OCI-M2 (cell line): Measurements from ENCODE around the gene TMEM129.

Source experiments
- DNase-seq: peaks from one replicate; lab custom pipeline; 2025; ENCODE audit not compliant: unreplicated experiment; lab: John Stamatoyannopoulos, UW

TMEM129 gene

GRCh38 chr4:1670279-1670678 lies 50.8 kb downstream of the TMEM129 start:
- DNase-seq, result no peak

DNA sequence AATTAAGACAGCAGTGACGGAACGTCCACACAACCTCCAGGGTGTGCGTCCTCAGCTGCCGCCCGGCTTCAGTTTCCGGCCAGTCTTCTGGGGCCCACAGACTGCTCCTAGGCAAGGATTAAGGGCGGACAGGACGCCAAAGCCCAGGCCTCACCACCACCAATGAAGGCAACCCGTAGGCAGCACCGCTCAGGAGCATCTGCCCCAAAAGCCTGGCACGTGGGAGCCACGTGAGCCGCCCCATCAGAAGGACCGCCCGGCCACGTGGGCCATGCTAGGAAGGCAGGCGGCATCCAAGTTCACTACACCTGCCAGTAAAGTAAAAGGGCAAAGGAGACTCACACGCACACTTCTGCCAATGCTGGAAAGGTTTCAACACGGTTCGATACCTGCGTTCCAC lies 51.3 kb downstream of the TMEM129 start:
- no peak for DNase-seq

GRCh38 chr4:1669270-1669669 lies 51.9 kb downstream of the TMEM129 start:
- no peak for DNase-seq

DNA sequence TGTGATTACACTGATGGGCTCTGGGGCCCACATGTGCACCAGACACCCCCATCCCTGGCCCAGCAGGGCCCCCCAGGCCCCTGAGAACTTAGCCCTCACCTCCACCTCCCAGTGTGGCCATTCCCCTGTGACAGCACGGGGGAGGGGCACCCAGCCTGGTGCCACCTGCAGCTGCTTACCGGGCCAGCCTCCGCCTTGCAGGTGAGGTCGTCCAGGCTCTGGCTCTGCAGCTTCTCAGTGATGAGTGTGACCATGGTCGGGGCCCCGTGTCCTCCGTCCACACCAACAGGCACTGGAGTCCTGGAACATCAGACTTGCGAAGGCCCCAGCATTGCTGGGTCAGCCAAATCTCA lies 52.7 kb downstream of the TMEM129 start:
- DNase-seq, result no peak

GRCh38 chr4:1667273-1667672 lies 53.9 kb downstream of the TMEM129 start:
- no peak for DNase-seq

GRCh38 chr4:1666391-1666790 lies 54.7 kb downstream of the TMEM129 start:
- no peak for DNase-seq
